Right ventricle myocardium inferior (tissue), 1 donor: ENCODE measurements around the gene CYP19A1. TPM values are rescaled to one million over a fixed set of nuclear protein-coding genes. Genes with fewer than 3 reads are reported as not detected.

Source experiments
- ATAC-seq: fragments of 200-7000 bp; cut with Tn5 transposase; one replicate; pipeline ENCODE4 v1.9.1; 2020; ENCODE audit warnings: mild to moderate bottlenecking, moderate library complexity
- DNase-seq: peaks from one replicate; pipeline ENCODE4 v3.0.0; 2021; ENCODE audit errors: missing footprints
- intact Hi-C: fragments of 100-400 bp; cut with DNase I; formaldehyde crosslinking; loops from one replicate; pipeline ENCODE4 v1.11.0; 2022
- microRNA-seq: library from miRNA; unstranded; fragments of <30 nt; microRNA quantifications from one replicate; pipeline ENCODE4 v1.2.0, GENCODE V29; 2020
- total RNA-seq: library from RNA; stranded (reverse); fragmentation: NEBNext Ultra II Directional; extraction: Animal tissue kit (Norgen Biotek cat#: 25700); gene quantifications from one replicate; pipeline ENCODE4 v1.2.1, GENCODE V29; 2021
- donor health status: DM: no; HTN: yes; CAD: no; lungs with severe emphysema.

CYP19A1 gene
- total RNA-seq, 1 donor from 2014 or later: 0.65 TPM

DNA sequence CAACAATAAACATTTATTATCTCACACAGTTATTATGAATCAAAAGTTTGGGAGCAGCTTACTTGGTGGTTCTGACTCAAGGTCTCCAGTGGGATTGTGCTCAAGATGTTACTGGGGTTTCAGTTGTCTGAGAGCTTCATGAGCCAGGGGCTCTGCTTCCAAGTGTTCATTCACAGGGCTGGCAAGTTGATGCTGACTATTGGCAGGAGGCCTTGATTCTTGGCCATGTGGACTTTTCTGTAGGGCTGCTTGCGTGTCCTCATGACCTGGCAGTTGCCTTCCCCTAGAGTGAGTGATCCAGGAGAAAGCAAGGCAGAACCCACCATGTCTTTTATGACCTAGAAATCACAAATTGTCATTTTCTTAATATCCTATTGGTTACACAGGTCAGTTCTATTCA is 156.5 kb downstream of the CYP19A1 start:
- ATAC-seq (peak; percentile 66), DNase-seq (no peak)
- intact Hi-C loops: no loop called here

DNA sequence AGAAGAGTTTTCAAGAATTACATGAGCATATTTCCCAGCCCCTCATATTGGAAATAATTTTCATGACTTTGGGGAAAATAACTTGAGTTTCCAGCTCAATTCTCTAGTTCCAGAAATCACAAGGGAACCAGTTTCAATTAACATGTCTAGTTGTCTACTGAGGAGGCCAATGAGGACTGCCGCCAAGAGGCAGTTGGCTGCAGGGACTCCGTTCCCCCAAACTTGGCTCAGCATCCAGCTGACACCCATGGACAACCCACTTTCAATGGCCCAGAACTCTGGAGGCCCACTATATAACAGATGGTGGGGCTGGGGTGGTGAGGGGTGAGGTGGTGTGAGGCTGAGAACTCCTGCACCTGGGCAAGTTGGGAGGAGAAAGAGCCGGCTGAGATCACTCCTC is 157.2 kb downstream of the CYP19A1 start:
- no peak for DNase-seq
- no peak for ATAC-seq
- intact Hi-C loops: no loop called here

DNA sequence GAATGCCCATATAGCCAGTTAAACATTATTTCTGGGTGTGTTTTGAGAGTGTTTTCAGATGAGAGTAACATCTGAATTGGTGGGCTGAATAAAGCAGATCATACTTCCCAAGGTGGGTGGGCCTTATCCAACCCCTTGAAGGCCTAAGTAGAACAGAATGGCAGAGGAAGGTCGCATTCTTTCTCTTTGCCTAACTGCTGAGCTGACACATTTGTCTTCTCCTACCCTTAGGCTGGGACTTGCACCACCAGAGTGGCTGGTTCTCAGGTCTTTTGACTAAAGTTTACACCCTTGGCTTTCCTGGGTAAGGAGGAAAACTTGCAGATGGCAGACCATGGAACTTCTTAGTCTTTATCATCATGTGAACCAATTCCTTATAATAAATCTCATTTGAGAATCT is 157.9 kb downstream of the CYP19A1 start:
- ATAC-seq (no peak), DNase-seq (no peak)
- intact Hi-C loops: no loop called here

DNA sequence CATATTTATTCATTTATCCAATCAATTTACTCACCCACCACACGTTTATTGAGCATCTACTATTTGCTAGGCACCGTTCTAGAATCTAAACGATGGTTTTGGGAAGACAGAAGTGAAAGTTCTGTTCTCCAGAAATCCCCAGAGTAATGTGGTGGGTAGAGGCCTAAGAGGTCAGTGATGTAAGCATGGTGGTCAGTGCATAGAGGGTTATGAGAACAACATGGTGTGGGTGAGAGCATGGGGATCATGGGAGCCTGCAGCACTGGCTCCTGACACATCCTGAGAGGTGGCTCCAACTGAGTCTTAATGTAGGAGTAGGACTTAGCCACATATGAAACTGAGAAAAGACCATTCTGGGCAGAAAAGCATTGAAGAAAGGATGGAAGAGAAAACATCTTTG is 158.4 kb downstream of the CYP19A1 start:
- intact Hi-C loops: no loop called here
- DNase-seq (no peak), ATAC-seq (no peak)

DNA sequence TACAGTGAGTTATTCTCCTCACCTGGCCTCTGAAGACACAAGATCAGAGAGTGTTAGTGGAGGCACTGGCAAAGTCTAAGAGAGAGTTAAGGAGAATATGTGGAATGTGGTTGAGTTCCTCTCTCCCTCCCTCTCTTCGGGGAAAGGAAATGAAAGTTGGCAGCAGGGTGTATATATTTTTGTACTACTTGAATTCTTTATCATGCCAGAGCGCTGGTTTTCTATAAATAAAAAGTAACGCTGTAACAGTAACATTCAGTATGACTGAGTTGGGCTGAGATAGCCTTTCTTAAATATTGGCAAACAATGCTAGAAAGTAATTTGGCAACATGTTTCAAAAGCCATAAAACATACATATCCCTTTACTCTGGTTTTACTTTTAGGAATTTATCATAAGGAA is 166.2 kb downstream of the CYP19A1 start:
- ATAC-seq: peak; percentile 84
- DNase-seq: no peak
- intact Hi-C loops: no loop called here

DNA sequence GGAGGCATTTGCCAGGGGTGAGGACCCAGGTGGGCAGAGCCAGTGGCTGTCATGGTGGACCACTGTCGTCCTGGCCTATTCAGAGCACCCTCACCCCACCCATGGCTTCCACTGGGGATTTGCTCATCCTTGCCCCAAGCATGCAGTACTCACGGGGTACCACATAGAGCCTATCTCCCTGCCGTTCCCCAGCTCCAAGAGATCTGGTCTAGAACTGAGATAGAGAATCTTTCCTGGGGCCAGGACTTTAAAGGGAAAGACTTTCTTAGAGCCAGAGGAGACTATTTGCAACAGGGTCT is 166.8 kb downstream of the CYP19A1 start:
- DNase-seq: no peak
- peak; percentile 46 for ATAC-seq
- intact Hi-C loops: no loop called here

DNA sequence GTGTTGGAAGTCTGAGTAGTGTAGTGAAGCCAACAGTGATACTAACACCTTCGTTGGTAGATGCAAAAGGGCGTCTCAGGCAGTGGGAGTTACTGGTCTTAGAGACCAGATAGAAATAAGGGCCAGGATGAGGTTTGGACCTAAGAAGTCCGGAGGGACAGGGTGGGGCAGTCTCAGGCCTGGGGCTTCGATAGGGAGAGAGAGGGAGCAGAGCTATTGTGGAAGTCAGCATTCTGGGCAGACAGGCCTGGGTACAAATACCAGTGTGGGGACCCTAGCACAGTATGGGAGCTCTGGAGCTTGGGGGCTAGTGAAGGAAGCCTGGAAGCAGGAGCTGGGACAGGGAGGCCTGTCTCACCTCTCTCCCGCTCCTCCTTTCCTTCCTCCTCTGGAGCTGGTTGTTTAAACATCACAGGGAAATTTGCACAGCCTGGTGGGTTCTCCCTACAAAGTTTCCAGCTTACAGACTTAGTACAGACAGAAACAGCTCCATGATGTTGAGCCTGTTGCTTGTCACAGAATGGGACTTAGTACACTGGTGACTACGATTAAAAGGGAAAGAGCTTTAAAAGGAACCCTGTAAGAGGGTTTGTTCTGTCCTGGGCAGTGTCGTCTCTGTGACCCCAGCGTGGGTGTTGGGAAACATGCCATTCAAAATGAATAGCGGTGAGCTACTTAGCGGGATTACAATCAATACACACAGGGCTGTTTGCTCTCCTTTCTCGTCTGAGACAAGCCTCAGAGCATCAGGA is 167.3 kb downstream of the CYP19A1 start:
- DNase-seq: no peak
- peak; percentile 18 for ATAC-seq
- intact Hi-C loops: no loop called here

DNA sequence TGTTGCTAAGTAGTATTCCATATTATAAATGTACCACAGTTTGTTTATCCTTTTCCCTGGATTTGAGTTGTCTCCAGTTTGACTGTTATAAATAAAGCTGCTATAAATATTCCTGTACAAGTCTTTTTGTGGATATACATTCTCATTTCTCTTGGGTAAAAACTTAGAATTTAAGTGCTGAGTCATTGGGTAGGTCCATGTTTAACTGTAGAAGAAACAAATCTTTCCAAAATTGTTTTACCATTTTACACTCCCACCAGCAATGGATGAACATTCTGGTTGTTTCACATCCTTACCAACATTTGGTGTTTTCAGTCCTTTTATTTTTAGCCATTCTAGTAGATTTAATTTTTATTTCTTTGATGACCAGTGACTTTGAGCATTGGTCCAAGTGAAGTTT is 169.7 kb downstream of the CYP19A1 start:
- no peak for DNase-seq
- ATAC-seq: no peak
- intact Hi-C loops: no loop called here

DNA sequence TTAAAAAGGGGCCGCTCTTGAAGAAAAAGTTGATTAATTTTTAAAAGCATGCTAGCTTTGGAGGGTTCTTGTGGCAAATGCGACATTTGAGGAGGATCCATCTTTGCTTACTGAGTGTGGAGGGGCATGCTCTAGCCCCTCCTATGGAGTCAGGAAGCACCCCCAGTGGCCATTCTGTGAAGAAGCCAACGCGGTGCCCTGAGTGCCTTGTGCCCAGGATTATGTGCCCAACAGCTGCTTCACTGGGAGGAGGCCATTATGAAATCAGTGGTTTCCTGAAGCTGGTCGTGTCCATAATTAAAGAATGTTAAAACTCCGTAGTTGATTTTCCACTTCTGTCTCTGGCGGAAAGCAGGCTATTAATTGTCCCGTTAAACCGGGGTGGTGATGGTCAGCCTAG is 174.6 kb downstream of the CYP19A1 start:
- intact Hi-C loops: loop anchor here (1.0 to 5.0 kb wide), 3 partner anchors 28 to 239 kb away; no protein-coding TSS in a partner anchor
- ATAC-seq (no peak), DNase-seq (no peak)

DNA sequence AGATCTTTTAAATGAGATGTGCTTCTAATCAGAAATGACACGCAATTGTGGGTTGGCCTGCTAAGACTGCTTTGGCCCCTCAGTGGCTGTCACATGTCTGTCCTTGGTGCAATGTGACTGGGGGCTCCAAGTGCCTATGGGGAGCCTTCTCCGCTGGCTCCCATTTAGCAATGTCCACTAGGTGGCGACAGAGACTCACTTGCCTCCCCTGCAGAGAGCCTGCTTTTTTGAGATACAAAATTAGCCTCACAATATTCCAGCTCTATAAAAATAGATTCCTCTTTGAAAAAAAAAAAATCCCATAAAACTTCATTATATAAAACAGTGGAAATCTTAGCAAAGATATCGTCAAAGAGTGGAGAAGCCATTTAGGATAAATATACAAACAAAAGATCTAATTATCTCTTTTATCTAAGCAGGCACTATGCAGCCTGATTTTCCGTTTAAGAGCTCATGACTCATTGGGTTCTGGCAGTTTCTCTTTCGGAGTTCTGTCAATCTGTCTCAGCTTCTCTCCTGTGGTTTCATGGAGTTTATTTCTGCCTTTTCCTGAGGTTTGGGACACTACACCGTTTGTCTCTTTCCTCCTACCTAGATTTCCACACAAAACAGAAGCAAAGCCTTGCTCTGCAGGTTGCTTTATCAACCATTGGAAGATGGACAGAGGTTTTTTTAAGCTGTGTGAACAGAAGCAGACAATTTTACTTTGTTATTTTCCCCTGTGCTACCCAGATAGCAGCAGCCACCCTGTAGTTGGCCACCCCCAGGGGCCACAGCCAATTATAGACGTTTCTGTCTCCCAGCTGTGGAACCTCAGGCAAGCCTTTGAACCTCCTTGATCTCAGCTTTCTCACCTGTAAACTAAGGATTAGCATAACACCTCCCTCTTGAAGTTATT is 175.3 kb downstream of the CYP19A1 start:
- peak; percentile 77 for DNase-seq
- peak; percentile 91 for ATAC-seq
- intact Hi-C loops: loop anchor here (1.0 to 5.0 kb wide), 3 partner anchors 29 to 240 kb away; no protein-coding TSS in a partner anchor

DNA sequence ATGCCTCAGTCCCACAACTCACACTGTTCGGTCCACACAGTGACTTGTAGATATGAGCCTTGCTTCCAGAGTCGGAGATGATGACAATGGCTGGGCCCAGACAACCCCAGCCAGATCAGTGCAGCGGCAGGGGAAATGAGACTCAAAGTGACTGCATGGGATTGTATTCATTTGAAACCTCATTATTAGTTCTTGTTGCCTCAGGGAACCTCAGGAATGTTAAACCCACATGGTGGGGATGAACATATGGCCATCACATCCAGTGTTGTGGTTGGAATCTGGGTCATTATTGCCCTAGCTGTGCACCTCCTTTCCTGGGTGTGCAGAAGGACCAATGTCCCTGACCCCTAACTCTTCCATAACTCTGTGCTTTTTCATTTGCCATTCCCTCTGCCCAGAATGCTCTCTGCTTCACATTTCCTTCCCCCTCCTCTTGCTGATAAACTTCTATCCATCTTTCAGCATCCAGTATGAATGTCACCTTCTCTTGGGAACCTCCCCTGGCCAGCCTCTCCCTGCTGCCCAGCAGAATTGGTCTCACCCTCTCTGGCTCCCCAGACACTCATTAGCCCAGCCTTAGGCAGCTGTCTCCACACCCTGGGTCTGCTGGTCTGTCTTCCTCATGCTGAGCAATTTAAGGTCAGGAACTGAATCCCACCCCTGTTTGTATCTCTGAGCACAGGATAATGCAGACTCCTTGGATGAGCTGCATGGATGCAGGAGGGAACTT is 176.7 kb downstream of the CYP19A1 start:
- no peak for ATAC-seq
- no peak for DNase-seq
- intact Hi-C loops: loop anchor here (2.0 to 5.0 kb wide), 2 partner anchors 221 to 241 kb away; no protein-coding TSS in a partner anchor

DNA sequence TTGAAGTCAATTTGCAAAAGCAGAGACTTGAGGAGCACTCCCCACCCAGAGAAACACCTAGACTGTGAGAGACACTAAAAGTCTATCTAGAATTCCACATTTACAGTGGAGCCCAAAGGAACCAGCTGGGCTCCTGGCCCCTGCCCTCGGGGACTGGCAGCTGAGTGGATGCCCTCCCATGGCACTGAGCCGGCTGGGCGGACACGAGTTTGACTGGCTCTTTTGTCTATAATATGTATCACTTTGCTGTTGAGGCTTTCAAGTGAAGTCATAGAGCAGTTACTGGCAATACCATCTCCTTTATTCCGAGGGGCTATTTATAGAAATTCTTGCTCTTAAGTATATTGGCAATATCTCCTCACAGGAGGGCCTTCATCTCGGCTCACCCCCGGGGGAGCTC is 177.9 kb downstream of the CYP19A1 start:
- intact Hi-C loops: loop anchor here (5.0 kb wide), 1 partner anchor 222 kb away; no protein-coding TSS in a partner anchor
- peak; percentile 53 for DNase-seq
- no peak for ATAC-seq

Small RNA genes within 50 kb of the gene (microRNA-seq; reads per million reads assigned to microRNA genes)
- not detected for gene MIR4713
- gene MIR7973-1: not detected
- not detected for gene MIR7973-2

Other genes starting within 250 kb of the CYP19A1 start
- 8.5 TPM for gene TNFAIP8L3, start 243.7 kb downstream of the CYP19A1 start, total RNA-seq
- gene GLDN, start 3.1 kb upstream of the CYP19A1 start, total RNA-seq: 8.4 TPM